Glutamatergic neuron (in vitro differentiated cells): ENCODE data around the gene CDT1. TPM values are rescaled to one million over a fixed set of nuclear protein-coding genes. Genes with fewer than 3 reads are reported as not detected.

Experiments
- DNase-seq: peaks from one replicate; pipeline ENCODE4 v3.0.0; 2022
- H3K27ac Mint-ChIP-seq: one replicate; pipeline ENCODE4 v1.8.0; 2020; ENCODE audit warnings: mild to moderate bottlenecking, mixed read lengths, inconsistent platforms; ENCODE audit not compliant: unreplicated experiment
- H3K27me3 Mint-ChIP-seq: one replicate; pipeline ENCODE4 v1.8.0; 2020; ENCODE audit warnings: mild to moderate bottlenecking, moderate library complexity, mixed read lengths, inconsistent platforms; ENCODE audit not compliant: unreplicated experiment
- H3K36me3 Mint-ChIP-seq: one replicate; pipeline ENCODE4 v1.8.0; 2020; ENCODE audit warnings: mild to moderate bottlenecking, mixed read lengths, inconsistent platforms; ENCODE audit not compliant: unreplicated experiment
- H3K4me1 Mint-ChIP-seq: one replicate; pipeline ENCODE4 v1.8.0; 2020; ENCODE audit warnings: mild to moderate bottlenecking, low read depth, mixed read lengths, inconsistent platforms; ENCODE audit not compliant: unreplicated experiment
- H3K4me3 Mint-ChIP-seq: one replicate; pipeline ENCODE4 v1.8.0; 2020; ENCODE audit warnings: mild to moderate bottlenecking, mixed read lengths, inconsistent platforms; ENCODE audit not compliant: unreplicated experiment
- H3K9me3 Mint-ChIP-seq: one replicate; pipeline ENCODE4 v1.8.0; 2020; ENCODE audit warnings: mild to moderate bottlenecking, moderate library complexity, mixed read lengths, inconsistent platforms; ENCODE audit not compliant: unreplicated experiment
- CTCF ChIP-seq: fragments of 200-600 bp; sonication (generic); IDR thresholded peaks from one replicate; pipeline ENCODE4 v1.5.0; 2021; ENCODE audit not compliant: partially characterized antibody, unreplicated experiment
- total RNA-seq: library from RNA; stranded (reverse); fragmentation: NEBNext Ultra II Directional; extraction: Animal tissue kit (Norgen Biotek cat#: 25700); gene quantifications from one replicate; pipeline ENCODE4 v1.2.1, GENCODE V29; 2021; ENCODE audit not compliant: unreplicated experiment

Gene CDT1
- total RNA-seq, 1 donor from 2014 or later: 5.6 TPM

- Mint-ChIP-seq H3K27me3 (peaks cover 8% of the 10 kb centered on the region), H3K27ac (no peak overlapping the region), H3K4me3 (no peak overlapping the region), H3K9me3 (peaks cover 2% of the 10 kb centered on the region), H3K36me3 (no peaks in the 10 kb centered on the region), H3K4me1 (peaks cover 19% of the 10 kb centered on the region)
- no peak for TF ChIP-seq CTCF
- peak; percentile 16 for DNase-seq
These were observed 23.2 kb upstream of the CDT1 start for GRCh38 chr16:88780142-88781062.

GRCh38 chr16:88781140-88782077 is 22.2 kb upstream of the CDT1 start:
- Mint-ChIP-seq H3K4me3 (no peak overlapping the region), H3K27me3 (peaks cover 8% of the 10 kb centered on the region), H3K27ac (no peak overlapping the region), H3K4me1 (peaks cover 19% of the 10 kb centered on the region), H3K36me3 (no peaks in the 10 kb centered on the region), H3K9me3 (peaks cover 2% of the 10 kb centered on the region)
- DNase-seq: peak; percentile 13
- TF ChIP-seq CTCF: no peak

- H3K27me3 Mint-ChIP-seq: peaks cover 8% of the 10 kb centered on the region
- H3K36me3 Mint-ChIP-seq: no peaks in the 10 kb centered on the region
- peak; percentile 12 for DNase-seq
- no peak overlapping the region for H3K27ac Mint-ChIP-seq
- H3K4me1 Mint-ChIP-seq: peaks cover 19% of the 10 kb centered on the region
- TF ChIP-seq CTCF: no peak
- H3K4me3 Mint-ChIP-seq: peak overlapping the region; percentile 11
- H3K9me3 Mint-ChIP-seq: peaks cover 2% of the 10 kb centered on the region
These were observed 20.9 kb upstream of the CDT1 start for GRCh38 chr16:88782454-88783390.

GRCh38 chr16:88783391-88784073 is 20.1 kb upstream of the CDT1 start:
- no peak for TF ChIP-seq CTCF
- H3K27me3 Mint-ChIP-seq: peaks cover 10% of the 10 kb centered on the region
- peaks cover 14% of the 10 kb centered on the region for H3K4me1 Mint-ChIP-seq
- peaks cover 2% of the 10 kb centered on the region for H3K9me3 Mint-ChIP-seq
- no peak overlapping the region for H3K4me3 Mint-ChIP-seq
- peak; percentile 14 for DNase-seq
- H3K36me3 Mint-ChIP-seq: no peaks in the 10 kb centered on the region
- no peak overlapping the region for H3K27ac Mint-ChIP-seq
